DND-41 (cell line): ENCODE results near the gene PAX2.

Experiments used
- EZH2 ChIP-seq: IDR thresholded peaks from 3 replicates; pipeline ENCODE4 v1.6.1; 2012; ENCODE audit warnings: borderline replicate concordance, low read depth, mild to moderate bottlenecking, moderate library complexity, low read length, inconsistent platforms; ENCODE audit not compliant: severe bottlenecking
- TF ChIP-seq, protein P1 (sequence below): IDR thresholded peaks from 2 replicates; pipeline ENCODE4 v1.5.1; 2012; ENCODE audit warnings: borderline replicate concordance, low read length, moderate library complexity, mild to moderate bottlenecking; ENCODE audit not compliant: poor library complexity, severe bottlenecking; ENCODE audit errors: extremely low read depth

DNA sequence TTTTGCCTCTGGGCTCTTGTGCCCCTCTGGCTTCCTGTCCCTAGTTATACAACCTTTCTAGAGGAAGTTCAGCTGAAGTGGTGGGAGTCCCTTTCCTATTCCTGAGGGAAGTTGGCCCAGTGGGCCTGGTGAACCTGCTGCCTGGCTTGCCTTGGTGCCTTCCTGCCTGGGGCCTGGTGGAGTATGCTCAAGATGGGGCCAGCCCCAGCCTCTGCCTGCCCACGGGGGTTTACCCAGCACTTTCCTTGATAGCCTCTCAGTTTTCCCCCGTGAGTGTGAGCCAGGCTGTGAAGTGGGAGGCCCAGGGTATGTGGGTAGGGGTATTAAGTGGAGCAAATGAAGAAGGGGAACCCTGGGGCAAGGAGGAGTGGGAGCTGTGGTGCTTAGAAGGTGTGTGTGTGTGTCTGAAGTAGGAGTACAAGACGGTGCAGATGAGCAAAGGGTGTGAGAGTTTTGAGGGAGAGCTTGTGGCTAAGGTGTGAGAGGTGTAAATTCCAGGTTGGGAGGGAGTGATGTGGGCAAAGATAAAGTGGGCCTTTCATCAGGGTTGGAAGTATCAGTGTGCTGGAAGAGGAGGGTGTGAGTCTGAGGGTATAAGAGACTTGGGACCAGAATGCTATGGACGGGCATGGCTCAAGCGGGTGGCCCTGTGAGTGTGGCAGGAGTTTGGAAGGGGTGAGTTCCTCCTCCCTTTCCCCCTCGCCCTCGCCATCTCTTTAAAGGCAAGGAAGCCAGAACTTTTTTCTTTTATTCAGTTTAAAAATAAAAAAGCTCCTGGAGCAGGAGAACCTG lies 10.9 kb upstream of the PAX2 start:
- no peak for TF ChIP-seq EZH2
- TF ChIP-seq, protein P1, sequence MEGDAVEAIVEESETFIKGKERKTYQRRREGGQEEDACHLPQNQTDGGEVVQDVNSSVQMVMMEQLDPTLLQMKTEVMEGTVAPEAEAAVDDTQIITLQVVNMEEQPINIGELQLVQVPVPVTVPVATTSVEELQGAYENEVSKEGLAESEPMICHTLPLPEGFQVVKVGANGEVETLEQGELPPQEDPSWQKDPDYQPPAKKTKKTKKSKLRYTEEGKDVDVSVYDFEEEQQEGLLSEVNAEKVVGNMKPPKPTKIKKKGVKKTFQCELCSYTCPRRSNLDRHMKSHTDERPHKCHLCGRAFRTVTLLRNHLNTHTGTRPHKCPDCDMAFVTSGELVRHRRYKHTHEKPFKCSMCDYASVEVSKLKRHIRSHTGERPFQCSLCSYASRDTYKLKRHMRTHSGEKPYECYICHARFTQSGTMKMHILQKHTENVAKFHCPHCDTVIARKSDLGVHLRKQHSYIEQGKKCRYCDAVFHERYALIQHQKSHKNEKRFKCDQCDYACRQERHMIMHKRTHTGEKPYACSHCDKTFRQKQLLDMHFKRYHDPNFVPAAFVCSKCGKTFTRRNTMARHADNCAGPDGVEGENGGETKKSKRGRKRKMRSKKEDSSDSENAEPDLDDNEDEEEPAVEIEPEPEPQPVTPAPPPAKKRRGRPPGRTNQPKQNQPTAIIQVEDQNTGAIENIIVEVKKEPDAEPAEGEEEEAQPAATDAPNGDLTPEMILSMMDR: no peak
